BJ (cell line): ENCODE results near the gene AGTRAP. TPM values are rescaled to one million over a fixed set of nuclear protein-coding genes. Genes with fewer than 3 reads are reported as not detected.

Experiments
- CTCF ChIA-PET: fragments of 350-600 bp; formaldehyde crosslinking; extraction: SDS; loops from one replicate; lab custom pipeline; 2021; ENCODE audit warnings: antibody characterized with exemption, inconsistent platforms; lab: Yijun Ruan, JAX
- POLR2A ChIA-PET: fragments of 300-600 bp; sonication (Branson Sonifier 250); formaldehyde crosslinking; extraction: SDS; loops from one replicate; lab custom pipeline; 2021; ENCODE audit warnings: antibody characterized with exemption; lab: Charles Lee
- DNase-seq: peaks from one replicate; pipeline ENCODE4 v3.0.0-alpha.2; 2011; ENCODE audit warnings: low read depth
- H3K27me3 ChIP-seq: 2 replicates; pipeline ENCODE4 v1.6.0; 2011; ENCODE audit warnings: low read length; ENCODE audit not compliant: control insufficient read depth, insufficient read depth
- H3K36me3 ChIP-seq: 2 replicates; pipeline ENCODE4 v1.5.1; 2011; ENCODE audit warnings: low read length; ENCODE audit not compliant: control insufficient read depth, insufficient read depth
- H3K4me3 ChIP-seq: 2 replicates; pipeline ENCODE4 v1.5.1; 2011; ENCODE audit warnings: low read depth, mild to moderate bottlenecking, control low read depth, low read length
- polyA plus RNA-seq: library from polyadenylated mRNA; depleted of rRNA; stranded (reverse); fragments of >200 nt; gene quantifications from 2 replicates; pipeline ENCODE4 v1.2.3, GENCODE V29; 2011
- TF ChIP-seq, protein P1 (sequence below): IDR thresholded peaks from 2 replicates; pipeline ENCODE4 v1.5.1; 2011; ENCODE audit warnings: low read depth, mild to moderate bottlenecking, control low read depth, inconsistent platforms, low read length, moderate library complexity; ENCODE audit not compliant: insufficient read depth

The AGTRAP gene
- polyA plus RNA-seq, 1 experiment, result 64.5 TPM

DNA sequence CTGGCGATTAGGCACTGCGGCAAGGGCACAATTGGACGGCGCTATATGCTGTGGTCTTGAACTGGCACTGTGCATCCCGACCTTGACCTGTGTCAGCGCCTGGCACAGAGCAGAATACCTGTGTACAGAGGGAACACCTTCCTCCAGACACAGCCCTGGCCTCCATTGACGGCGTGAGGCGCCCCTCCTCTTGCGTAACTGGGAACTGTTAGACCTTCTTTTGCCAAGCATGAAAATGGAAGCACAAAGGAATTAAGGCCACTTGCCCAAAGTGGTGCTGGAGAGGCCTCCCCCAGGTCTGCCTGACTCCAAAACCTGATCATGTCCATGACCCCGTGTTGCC lies 6.8 kb upstream of the AGTRAP start:
- TF ChIP-seq, protein P1, sequence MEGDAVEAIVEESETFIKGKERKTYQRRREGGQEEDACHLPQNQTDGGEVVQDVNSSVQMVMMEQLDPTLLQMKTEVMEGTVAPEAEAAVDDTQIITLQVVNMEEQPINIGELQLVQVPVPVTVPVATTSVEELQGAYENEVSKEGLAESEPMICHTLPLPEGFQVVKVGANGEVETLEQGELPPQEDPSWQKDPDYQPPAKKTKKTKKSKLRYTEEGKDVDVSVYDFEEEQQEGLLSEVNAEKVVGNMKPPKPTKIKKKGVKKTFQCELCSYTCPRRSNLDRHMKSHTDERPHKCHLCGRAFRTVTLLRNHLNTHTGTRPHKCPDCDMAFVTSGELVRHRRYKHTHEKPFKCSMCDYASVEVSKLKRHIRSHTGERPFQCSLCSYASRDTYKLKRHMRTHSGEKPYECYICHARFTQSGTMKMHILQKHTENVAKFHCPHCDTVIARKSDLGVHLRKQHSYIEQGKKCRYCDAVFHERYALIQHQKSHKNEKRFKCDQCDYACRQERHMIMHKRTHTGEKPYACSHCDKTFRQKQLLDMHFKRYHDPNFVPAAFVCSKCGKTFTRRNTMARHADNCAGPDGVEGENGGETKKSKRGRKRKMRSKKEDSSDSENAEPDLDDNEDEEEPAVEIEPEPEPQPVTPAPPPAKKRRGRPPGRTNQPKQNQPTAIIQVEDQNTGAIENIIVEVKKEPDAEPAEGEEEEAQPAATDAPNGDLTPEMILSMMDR, result no peak
- H3K27me3 ChIP-seq, result no peaks in the 10 kb centered on the region; the same call in 1 of the 2 replicates
- H3K4me3 ChIP-seq, result no peak overlapping the region
- DNase-seq, result no peak
- H3K36me3 ChIP-seq, result no peaks in the 10 kb centered on the region
- POLR2A ChIA-PET, result no interaction called here
- CTCF ChIA-PET, result interaction anchor here (1.0 kb wide), 1 partner anchor 9 kb away, joined by 5 read pairs; no protein-coding TSS in a partner anchor

DNA sequence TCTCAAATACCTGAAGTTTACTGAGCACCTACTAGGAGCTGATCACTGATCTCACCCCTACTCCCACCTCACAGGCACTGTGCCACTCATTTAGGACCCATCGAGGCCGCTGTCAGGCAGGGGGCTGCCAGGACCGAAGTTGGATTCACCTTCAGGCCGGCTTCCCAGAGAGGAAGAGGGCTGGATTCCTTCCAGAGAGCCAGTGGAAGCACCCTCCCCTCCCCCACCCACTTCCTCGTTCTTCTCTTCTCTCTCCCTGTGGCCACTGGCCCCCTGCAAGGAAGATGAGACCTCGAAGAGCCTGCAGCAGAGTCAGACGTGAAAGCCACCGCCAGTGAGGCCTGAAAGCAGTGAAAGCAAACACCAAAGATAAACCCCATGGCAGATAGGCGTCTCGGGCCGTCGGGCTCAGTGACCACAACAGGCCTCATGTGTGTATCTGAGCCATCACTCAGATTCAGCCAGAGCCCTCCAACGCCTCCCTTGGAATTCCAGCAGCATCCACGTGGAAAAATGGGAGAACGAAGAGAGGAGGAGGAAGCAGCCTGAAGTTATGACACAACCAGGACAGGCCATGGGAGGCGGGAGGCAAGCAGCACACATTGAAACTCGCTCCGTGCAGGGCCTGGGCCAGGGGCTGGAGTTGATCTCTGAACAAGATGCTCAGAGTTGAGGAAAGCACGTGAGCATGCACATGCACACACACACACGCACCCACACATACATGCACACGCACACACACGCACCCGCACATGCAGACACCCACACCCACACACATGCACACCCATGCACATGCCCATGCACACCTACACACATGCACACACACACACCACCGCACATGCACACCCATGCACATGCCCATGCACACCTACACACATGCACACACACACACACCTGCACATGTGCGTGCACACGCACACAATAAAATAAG lies 6.2 kb upstream of the AGTRAP start:
- Histone ChIP-seq H3K4me3 (no peak overlapping the region), H3K36me3 (no peaks in the 10 kb centered on the region), H3K27me3 (no peaks in the 10 kb centered on the region)
- POLR2A ChIA-PET, result no interaction called here
- TF ChIP-seq, protein P1, result no peak
- DNase-seq, result no peak
- CTCF ChIA-PET, result interaction anchor here (0.7 to 2.4 kb wide), 5 partner anchors 8 to 692 kb away, joined by 3 to 11 read pairs (median 3); partner anchors contain the start of gene FBXO6

DNA sequence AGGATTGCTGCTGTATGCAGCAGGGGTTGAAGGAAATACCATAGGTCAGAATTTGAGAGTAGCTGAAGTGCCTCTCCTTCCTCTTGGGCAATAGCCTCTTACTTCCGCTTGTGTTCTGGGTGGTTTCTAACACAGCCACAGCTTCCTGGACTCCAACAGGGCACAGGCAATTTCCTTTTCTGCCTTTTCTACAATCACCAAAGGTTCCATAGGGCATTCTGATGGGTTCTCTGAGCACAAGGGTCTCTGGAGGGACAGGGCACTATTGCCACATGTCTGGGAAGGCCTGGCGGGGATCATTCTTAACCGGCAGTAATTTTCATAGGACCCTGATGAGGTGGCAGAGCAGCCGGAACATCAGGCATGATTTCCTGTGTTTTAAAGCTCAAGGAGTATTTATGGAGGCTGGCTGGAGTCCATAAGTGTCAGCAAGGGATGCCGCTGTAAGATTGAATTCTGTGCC lies 5.5 kb upstream of the AGTRAP start:
- Histone ChIP-seq H3K36me3 (no peaks in the 10 kb centered on the region), H3K27me3 (no peaks in the 10 kb centered on the region), H3K4me3 (no peak overlapping the region)
- DNase-seq, result no peak
- ChIA-PET POLR2A (no interaction called here), CTCF (interaction anchor here (0.7 to 2.4 kb wide), 7 partner anchors 8 to 693 kb away, joined by 3 to 11 read pairs (median 3); partner anchors contain the start of gene FBXO6)
- TF ChIP-seq, protein P1, result no peak

DNA sequence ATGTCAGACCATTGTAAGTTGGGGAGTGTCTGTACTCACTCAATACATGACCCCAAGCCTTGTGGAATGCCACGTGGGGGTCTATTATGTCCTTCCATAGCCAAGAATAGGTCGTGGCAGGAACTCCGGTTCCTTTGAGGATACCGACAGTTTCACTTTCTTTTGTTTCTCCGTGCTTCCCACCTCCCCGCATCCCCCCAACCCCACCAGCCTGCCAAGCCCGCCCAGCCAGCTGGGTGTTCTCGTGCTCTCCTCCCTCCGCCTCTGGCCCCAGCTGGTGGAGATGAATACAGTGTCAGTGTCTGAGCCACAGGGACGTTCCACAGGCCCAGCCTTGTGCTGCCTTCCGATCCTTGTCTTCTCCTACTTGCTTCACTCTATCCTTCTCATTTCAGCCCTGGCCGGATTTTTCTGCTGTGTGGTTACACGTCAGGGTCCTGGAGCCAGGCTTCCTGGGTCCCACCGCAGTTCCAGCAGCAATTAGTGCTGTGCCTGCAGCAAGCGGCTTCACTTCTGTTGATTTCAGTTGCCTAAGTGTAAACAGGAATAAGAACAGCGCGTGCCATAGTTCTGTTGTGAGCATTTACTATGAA lies 4.1 kb upstream of the AGTRAP start:
- Histone ChIP-seq H3K27me3 (no peaks in the 10 kb centered on the region), H3K4me3 (no peak overlapping the region), H3K36me3 (no peaks in the 10 kb centered on the region)
- no peak for DNase-seq
- TF ChIP-seq, protein P1, result no peak
- CTCF ChIA-PET, result interaction anchor here (2.4 kb wide), 1 partner anchor 12 kb away, joined by 11 read pairs; no protein-coding TSS in a partner anchor
- POLR2A ChIA-PET, result interaction anchor here (0.6 kb wide), 1 partner anchor 552 kb away, joined by 6 read pairs; no protein-coding TSS in a partner anchor

DNA sequence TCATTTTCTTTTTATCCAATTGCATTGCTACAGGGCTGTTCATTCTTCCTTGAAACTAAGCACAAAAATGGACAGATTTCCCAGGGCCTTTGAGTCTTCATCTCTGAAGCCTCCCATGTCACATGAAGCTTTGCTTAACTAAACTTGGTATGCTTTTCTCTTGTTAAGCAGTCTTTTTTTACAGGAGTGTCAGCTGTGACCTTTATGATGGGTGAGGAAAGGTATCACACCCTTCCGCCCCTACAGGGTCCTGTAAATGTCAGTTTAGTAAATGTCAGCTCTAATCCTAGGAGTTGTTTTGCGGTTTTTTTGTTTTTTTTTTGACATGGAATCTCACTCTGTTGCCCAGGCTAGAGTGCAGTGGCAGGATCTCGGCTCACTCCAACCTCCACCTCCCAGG lies 2.6 kb upstream of the AGTRAP start:
- CTCF ChIA-PET, result no interaction called here
- TF ChIP-seq, protein P1, result no peak
- POLR2A ChIA-PET, result no interaction called here
- no peak for DNase-seq
- Histone ChIP-seq H3K27me3 (no peaks in the 10 kb centered on the region), H3K4me3 (no peak overlapping the region), H3K36me3 (no peaks in the 10 kb centered on the region)
